Measurements from ENCODE around the gene MYOM1.
"Not testable (repeated sequence)": the region's sequence is repeated elsewhere in the genome, so short reads cannot be mapped to it uniquely, and the experiment has no call there.

The MYOM1 gene

DNA sequence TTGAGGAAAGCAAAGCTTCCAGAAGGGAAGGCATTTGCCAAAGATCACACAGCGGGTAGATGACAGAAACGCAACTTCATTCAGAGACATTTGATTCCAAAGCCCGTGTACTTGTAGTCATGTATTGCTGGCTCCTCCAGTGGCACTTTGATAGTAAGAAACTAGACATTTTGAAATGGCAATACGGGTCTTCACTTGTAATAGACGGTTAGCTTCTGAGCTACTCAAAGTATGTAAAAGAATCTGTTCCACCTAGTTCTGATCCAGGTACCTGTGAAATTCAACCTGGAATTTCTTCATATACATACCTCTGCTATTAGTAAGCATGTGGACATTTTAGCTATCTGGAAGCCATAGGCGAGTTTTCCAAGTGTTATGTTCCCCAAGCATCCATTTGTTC lies 1.7 kb upstream of the MYOM1 start:
- no peaks in the 10 kb centered on the region for H3K4me1 ChIP-seq (ENCODE audit: control insufficient read depth, low read length)
- H3K27ac ChIP-seq (ENCODE audit: low read depth, low read length) = no peak overlapping the region
- H3K9me2 ChIP-seq (replicated peaks; ENCODE audit: control insufficient read depth, low read length) = no peaks in the 10 kb centered on the region
- no peaks in the 10 kb centered on the region for H3K9me3 ChIP-seq (ENCODE audit: control insufficient read depth, insufficient read depth, low read length)
- H3K4me3 ChIP-seq (ENCODE audit: low read length) = no peak overlapping the region
- no peak for TF ChIP-seq EZH2phosphoT487 (IDR thresholded peaks at IDR 0.05; ENCODE audit: borderline replicate concordance, low read length)
- TF ChIP-seq, protein P1, sequence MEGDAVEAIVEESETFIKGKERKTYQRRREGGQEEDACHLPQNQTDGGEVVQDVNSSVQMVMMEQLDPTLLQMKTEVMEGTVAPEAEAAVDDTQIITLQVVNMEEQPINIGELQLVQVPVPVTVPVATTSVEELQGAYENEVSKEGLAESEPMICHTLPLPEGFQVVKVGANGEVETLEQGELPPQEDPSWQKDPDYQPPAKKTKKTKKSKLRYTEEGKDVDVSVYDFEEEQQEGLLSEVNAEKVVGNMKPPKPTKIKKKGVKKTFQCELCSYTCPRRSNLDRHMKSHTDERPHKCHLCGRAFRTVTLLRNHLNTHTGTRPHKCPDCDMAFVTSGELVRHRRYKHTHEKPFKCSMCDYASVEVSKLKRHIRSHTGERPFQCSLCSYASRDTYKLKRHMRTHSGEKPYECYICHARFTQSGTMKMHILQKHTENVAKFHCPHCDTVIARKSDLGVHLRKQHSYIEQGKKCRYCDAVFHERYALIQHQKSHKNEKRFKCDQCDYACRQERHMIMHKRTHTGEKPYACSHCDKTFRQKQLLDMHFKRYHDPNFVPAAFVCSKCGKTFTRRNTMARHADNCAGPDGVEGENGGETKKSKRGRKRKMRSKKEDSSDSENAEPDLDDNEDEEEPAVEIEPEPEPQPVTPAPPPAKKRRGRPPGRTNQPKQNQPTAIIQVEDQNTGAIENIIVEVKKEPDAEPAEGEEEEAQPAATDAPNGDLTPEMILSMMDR (IDR thresholded peaks at IDR 0.05; ENCODE audit: low read depth, low read length, poor library complexity, severe bottlenecking) = no peak
- no peaks in the 10 kb centered on the region for H4K20me1 ChIP-seq (ENCODE audit: control insufficient read depth, insufficient read depth, low read depth, low read length)
- H3K4me2 ChIP-seq (ENCODE audit: low read length) = no peak overlapping the region
- H3K27me3 ChIP-seq (ENCODE audit: control insufficient read depth, low read length) = no peaks in the 10 kb centered on the region
- H3F3A ChIP-seq (ENCODE audit: control insufficient read depth, insufficient read depth) = no peaks in the 10 kb centered on the region
- H3K36me3 ChIP-seq (ENCODE audit: control insufficient read depth, low read length) = no peaks in the 10 kb centered on the region
- no peaks in the 10 kb centered on the region for H3K79me2 ChIP-seq (ENCODE audit: control insufficient read depth, low read length)

DNA sequence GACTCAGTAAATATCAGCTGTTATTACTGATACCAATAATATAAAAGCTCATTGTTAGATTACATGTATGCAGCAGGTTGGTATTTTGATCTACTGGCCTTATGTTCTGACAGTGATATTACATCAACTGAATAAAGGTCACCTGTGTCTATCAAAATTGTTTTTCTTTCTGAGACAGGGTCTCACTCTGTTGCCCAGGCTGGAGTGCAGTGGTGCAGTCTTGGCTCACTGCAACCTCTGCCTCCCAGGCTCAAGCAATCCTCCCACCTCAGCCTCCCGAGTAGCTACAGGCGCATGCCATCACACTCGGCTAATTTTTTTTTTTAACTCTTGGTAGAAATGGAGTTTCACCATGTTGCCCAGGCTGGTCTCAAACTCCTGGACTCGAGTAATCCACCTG lies 1.1 kb upstream of the MYOM1 start:
- H3K79me2 ChIP-seq (ENCODE audit: control insufficient read depth, low read length); H3K4me1 ChIP-seq (ENCODE audit: control insufficient read depth, low read length); H3F3A ChIP-seq (ENCODE audit: control insufficient read depth, insufficient read depth); H3K27me3 ChIP-seq (ENCODE audit: control insufficient read depth, low read length); H3K9me2 ChIP-seq (replicated peaks; ENCODE audit: control insufficient read depth, low read length); H3K36me3 ChIP-seq (ENCODE audit: control insufficient read depth, low read length); H3K9me3 ChIP-seq (ENCODE audit: control insufficient read depth, insufficient read depth, low read length); H4K20me1 ChIP-seq (ENCODE audit: control insufficient read depth, insufficient read depth, low read depth, low read length); H3K4me2 ChIP-seq (ENCODE audit: low read length); H3K4me3 ChIP-seq (ENCODE audit: low read length); H3K27ac ChIP-seq (ENCODE audit: low read depth, low read length): not testable (repeated sequence)

DNA sequence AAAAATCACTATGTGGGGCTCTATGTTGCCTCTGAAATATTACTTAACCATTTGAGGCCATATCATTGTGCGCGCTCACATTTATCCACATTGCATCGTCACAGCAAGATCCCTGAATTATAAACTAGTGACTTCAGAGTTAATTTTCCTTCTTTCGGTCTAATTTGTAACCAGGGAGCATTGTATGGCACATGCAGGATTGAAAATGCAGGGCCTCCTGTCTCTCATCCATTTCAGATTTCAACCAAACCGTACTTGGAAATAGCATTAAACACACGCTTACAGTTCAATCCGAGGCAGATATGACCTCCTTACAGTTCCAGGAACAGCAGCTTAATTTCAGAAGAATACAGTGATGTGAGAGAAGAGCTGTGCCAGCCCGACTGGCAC lies 532 bp downstream of the MYOM1 start:
- no peaks in the 10 kb centered on the region for H3F3A ChIP-seq (ENCODE audit: control insufficient read depth, insufficient read depth)
- H3K9me2 ChIP-seq (replicated peaks; ENCODE audit: control insufficient read depth, low read length) = no peaks in the 10 kb centered on the region
- no peaks in the 10 kb centered on the region for H3K4me1 ChIP-seq (ENCODE audit: control insufficient read depth, low read length)
- no peaks in the 10 kb centered on the region for H3K79me2 ChIP-seq (ENCODE audit: control insufficient read depth, low read length)
- no peaks in the 10 kb centered on the region for H3K36me3 ChIP-seq (ENCODE audit: control insufficient read depth, low read length)
- H3K27me3 ChIP-seq (ENCODE audit: control insufficient read depth, low read length) = no peaks in the 10 kb centered on the region
- H4K20me1 ChIP-seq (ENCODE audit: control insufficient read depth, insufficient read depth, low read depth, low read length) = no peaks in the 10 kb centered on the region
- H3K4me2 ChIP-seq (ENCODE audit: low read length) = no peak overlapping the region
- H3K27ac ChIP-seq (ENCODE audit: low read depth, low read length) = no peak overlapping the region
- TF ChIP-seq EZH2phosphoT487 (IDR thresholded peaks at IDR 0.05; ENCODE audit: borderline replicate concordance, low read length) = no peak
- TF ChIP-seq, protein P1 (IDR thresholded peaks at IDR 0.05; ENCODE audit: low read depth, low read length, poor library complexity, severe bottlenecking) = no peak
- no peaks in the 10 kb centered on the region for H3K9me3 ChIP-seq (ENCODE audit: control insufficient read depth, insufficient read depth, low read length)
- H3K4me3 ChIP-seq (ENCODE audit: low read length) = no peak overlapping the region

DNA sequence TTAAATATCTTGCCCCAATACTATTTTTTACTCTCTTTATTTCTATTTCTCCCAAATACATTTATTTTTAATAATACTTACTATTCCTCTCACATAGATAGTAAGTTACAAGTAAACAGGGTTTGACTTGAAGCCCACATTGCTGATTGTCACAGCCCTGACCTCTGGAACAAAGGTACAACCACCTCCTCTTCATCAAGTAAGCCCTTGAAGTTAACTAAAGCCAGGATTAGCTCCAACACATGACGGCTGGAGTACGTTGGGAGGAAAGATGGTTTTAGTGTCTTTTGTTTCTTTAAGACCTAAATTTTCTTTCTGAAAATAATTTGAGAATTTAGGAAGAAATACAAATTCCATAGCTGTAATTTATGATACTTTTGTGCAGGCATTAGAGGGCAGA lies 949 bp downstream of the MYOM1 start:
- H3K4me3 ChIP-seq (ENCODE audit: low read length) = no peak overlapping the region
- no peaks in the 10 kb centered on the region for H3F3A ChIP-seq (ENCODE audit: control insufficient read depth, insufficient read depth)
- no peaks in the 10 kb centered on the region for H4K20me1 ChIP-seq (ENCODE audit: control insufficient read depth, insufficient read depth, low read depth, low read length)
- H3K9me2 ChIP-seq (replicated peaks; ENCODE audit: control insufficient read depth, low read length) = no peaks in the 10 kb centered on the region
- H3K27ac ChIP-seq (ENCODE audit: low read depth, low read length) = no peak overlapping the region
- H3K79me2 ChIP-seq (ENCODE audit: control insufficient read depth, low read length) = no peaks in the 10 kb centered on the region
- no peaks in the 10 kb centered on the region for H3K36me3 ChIP-seq (ENCODE audit: control insufficient read depth, low read length)
- H3K9me3 ChIP-seq (ENCODE audit: control insufficient read depth, insufficient read depth, low read length) = no peaks in the 10 kb centered on the region
- H3K4me2 ChIP-seq (ENCODE audit: low read length) = no peak overlapping the region
- H3K4me1 ChIP-seq (ENCODE audit: control insufficient read depth, low read length) = no peaks in the 10 kb centered on the region
- H3K27me3 ChIP-seq (ENCODE audit: control insufficient read depth, low read length) = no peaks in the 10 kb centered on the region
- TF ChIP-seq, protein P1 (IDR thresholded peaks at IDR 0.05; ENCODE audit: low read depth, low read length, poor library complexity, severe bottlenecking) = no peak
- no peak for TF ChIP-seq EZH2phosphoT487 (IDR thresholded peaks at IDR 0.05; ENCODE audit: borderline replicate concordance, low read length)

Measured in DOHH2 (cell line).